Omental fat pad (tissue), 4 donors: ENCODE measurements around the gene MAFB. TPM values are rescaled to one million over a fixed set of nuclear protein-coding genes. Genes with fewer than 3 reads are reported as not detected.

Experiments used
- ATAC-seq: fragments of 150-250 bp; one replicate; pipeline ENCODE4 v1.9.1; 2016; ENCODE audit warnings: mild to moderate bottlenecking, moderate library complexity; ENCODE audit not compliant: low FRiP score
- DNase-seq: peaks from one replicate; pipeline ENCODE4 v3.0.0-alpha.2; 2019; ENCODE audit warnings: low spot score
- total RNA-seq, 4 donors: library from RNA; depleted of rRNA; stranded (reverse); fragments of >200 nt; gene quantifications; one replicate each; pipeline ENCODE4 v1.1.0, GENCODE V29; 2016
- TF ChIP-seq, protein P1 (sequence below), 3 donors: fragments of 450-650 bp; IDR thresholded peaks; one replicate each; pipeline ENCODE4 v1.5.1; 2016 to 2017; ENCODE audit warnings: antibody characterized with exemption in 3 of 3, mild to moderate bottlenecking in 3 of 3, moderate library complexity in 2 of 3

MAFB gene
- total RNA-seq, 4 donors from 2014 or later, result 44.3 to 173 (median 82.4) TPM

DNA sequence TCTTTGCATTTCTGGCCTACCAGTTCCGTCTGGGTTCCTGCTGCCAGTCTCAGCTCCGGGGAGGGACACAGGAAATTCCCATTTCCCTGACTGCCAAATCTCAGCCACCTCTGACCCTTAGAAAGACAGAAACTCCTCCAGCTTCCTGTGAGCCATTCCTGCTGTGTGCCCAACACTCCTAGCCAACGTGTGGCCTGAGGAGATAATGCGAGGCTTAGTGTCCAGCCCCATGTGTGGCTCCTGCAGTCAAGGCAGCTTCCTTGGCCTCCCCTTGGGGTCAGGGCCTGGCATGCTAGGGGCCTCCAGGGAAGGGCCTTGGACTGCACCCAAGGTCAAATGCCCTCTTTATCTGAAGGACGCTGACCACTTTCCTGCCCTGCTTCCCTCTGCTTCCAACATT, 45.1 kb downstream of the MAFB start:
- DNase-seq, result no peak
- no peak for ATAC-seq
- TF ChIP-seq, protein P1, sequence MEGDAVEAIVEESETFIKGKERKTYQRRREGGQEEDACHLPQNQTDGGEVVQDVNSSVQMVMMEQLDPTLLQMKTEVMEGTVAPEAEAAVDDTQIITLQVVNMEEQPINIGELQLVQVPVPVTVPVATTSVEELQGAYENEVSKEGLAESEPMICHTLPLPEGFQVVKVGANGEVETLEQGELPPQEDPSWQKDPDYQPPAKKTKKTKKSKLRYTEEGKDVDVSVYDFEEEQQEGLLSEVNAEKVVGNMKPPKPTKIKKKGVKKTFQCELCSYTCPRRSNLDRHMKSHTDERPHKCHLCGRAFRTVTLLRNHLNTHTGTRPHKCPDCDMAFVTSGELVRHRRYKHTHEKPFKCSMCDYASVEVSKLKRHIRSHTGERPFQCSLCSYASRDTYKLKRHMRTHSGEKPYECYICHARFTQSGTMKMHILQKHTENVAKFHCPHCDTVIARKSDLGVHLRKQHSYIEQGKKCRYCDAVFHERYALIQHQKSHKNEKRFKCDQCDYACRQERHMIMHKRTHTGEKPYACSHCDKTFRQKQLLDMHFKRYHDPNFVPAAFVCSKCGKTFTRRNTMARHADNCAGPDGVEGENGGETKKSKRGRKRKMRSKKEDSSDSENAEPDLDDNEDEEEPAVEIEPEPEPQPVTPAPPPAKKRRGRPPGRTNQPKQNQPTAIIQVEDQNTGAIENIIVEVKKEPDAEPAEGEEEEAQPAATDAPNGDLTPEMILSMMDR (IDR thresholded peaks at IDR 0.05), result no peak

DNA sequence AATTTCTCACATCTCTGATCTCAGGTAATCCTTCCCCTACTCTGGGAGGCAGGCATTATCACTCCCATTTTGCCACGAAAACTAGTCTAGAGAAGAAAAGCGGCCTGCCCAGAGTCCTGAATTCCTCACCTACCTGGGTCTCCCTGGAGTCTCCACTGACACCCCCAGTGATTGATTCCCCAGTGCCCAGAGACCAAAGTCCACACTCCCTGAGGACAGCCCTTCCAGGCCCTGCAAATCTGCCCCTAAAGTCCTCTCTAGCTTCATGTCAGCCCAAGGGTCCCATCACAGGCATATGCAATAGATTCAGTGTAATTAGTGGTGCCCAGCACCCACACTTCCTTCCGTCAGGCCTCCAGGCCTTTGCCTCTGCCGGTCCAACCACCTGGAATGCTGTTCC, 47.2 kb downstream of the MAFB start:
- DNase-seq (no peak), ATAC-seq (no peak)
- TF ChIP-seq, protein P1 (IDR thresholded peaks at IDR 0.05), result no peak

DNA sequence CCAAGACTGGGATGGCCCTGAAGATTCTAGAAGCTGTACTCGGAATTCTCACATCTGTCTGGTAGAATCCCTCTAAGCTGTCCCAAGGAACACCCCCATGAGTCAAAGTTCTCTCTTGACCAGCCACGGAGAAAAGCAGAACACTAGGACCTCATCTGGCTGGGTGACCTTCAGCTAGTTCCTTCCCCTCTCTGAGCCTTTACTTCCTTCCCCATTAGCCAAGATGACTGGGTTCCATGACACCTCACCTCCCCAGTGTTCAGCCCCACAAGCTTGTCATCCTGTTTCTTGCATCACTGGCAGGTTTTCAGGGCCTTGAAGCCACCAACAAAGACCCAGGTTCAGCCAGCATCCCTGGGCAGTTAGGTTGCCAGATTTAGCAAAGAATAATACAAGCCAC, 47.8 kb downstream of the MAFB start:
- no peak for DNase-seq
- ATAC-seq, result no peak

DNA sequence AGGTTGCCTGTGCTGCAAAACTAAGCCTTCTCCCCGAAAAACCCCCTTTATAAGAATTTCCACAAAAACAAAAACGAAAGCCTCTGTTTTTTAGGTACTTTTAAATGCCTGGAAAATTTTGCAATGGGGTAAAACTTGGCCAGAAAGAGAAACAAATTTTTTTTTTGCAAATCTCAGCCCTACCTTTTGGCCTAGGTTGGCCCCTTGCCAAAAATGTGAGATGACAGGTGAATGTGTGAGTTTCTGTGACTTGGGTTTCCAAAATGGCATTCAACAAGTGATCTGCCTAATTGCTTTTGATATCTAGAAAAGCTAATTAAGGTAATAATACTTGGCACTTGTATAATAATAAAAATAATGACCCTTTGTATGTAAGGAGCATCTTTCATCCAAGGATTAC, 48.4 kb downstream of the MAFB start:
- no peak for ATAC-seq
- no peak for DNase-seq
- TF ChIP-seq, protein P1 (IDR thresholded peaks at IDR 0.05), result no peak

More for the DNA sequence above, 47.8 kb downstream of the MAFB start:
- TF ChIP-seq, protein P1 (IDR thresholded peaks at IDR 0.05), result no peak

DNA sequence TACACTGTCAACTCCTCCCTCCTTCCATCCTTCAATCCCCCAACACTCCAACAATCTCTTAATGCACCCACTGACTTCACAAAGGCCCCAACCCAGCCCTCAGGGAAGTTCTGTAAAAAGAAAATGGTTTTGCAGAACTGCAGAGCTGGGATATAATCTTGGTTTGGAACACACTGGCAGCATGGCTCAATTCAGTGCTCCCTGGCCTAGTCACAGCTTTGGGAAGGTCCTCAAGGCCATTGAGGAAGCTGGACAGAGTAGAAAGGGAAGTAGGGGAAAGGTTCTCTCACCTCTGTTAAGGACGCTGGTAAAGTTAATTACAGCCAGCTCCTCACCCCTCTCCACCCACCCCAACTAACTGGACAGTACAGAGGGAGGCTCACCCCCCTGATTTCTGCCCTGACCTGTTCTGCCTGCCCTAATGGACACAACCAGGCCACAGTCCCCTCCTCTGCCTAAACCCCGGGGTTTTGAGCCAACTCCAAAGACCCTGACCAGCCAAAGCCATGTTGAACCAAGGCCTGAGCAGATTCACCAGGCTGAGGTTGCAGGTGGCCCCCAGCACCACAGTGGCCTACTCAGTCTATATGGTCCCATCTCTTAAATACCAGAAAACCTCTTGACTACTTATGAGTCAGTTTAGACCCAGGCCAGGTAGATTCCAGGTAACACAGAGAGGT, 49.2 kb downstream of the MAFB start:
- ATAC-seq (no peak), DNase-seq (no peak)
- TF ChIP-seq, protein P1 (IDR thresholded peaks at IDR 0.05), result no peak

DNA sequence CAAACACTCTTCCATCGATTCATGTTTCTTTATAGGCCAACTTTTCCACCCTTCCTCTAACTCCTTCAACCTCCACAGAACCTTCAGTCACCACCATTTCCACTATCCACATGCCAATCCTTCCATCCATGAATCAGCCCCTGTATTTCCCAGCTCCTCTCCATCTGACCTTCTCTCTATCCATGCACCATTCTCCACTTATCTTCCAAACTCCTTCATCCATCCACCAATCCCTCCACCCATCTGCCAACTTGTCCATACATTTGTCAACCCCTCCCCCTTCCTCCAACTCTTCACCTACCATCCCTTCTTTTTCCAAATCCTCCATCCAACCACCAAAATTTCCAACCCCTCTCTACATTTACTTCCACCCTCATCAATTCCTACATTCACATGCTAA, 49.9 kb downstream of the MAFB start:
- ATAC-seq, result no peak
- TF ChIP-seq, protein P1 (IDR thresholded peaks at IDR 0.05), result no peak

DNA sequence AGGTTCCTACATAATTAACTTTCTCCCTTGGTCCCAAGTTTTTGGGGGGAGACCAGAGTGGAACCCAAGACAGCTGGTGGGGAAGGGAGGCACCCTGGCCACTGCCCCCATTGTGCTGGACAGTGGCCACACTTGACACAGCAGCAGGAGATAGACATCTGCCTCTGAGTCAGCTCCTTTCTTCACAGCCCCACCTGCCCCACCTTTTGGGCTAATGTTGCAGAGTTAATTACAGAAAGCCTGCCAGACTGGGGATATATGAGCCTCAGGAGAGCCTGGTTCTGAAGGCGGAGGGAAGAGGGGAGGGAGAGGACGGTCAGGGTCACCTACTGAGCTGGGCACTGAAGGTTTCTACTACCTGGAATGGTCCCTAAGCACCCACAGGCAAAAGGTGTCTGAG, 50.6 kb downstream of the MAFB start:
- TF ChIP-seq, protein P1 (IDR thresholded peaks at IDR 0.05), result no peak

More for the DNA sequence above, 49.9 kb downstream of the MAFB start:
- no peak for DNase-seq

More for the DNA sequence above, 50.6 kb downstream of the MAFB start:
- ATAC-seq (no peak), DNase-seq (no peak)
